HG03045 (cell line): ENCODE results near the gene SOX10.
"Not testable (repeated sequence)": the region's sequence is repeated elsewhere in the genome, so short reads cannot be mapped to it uniquely, and the experiment has no call there.

Experiments used
- ATAC-seq: cut with Tn5 transposase; IDR thresholded peaks from one replicate; pipeline ENCODE4 v1.9.1; 2021; ENCODE audit warnings: mild to moderate bottlenecking, moderate library complexity; ENCODE audit not compliant: unreplicated experiment

SOX10 gene

DNA sequence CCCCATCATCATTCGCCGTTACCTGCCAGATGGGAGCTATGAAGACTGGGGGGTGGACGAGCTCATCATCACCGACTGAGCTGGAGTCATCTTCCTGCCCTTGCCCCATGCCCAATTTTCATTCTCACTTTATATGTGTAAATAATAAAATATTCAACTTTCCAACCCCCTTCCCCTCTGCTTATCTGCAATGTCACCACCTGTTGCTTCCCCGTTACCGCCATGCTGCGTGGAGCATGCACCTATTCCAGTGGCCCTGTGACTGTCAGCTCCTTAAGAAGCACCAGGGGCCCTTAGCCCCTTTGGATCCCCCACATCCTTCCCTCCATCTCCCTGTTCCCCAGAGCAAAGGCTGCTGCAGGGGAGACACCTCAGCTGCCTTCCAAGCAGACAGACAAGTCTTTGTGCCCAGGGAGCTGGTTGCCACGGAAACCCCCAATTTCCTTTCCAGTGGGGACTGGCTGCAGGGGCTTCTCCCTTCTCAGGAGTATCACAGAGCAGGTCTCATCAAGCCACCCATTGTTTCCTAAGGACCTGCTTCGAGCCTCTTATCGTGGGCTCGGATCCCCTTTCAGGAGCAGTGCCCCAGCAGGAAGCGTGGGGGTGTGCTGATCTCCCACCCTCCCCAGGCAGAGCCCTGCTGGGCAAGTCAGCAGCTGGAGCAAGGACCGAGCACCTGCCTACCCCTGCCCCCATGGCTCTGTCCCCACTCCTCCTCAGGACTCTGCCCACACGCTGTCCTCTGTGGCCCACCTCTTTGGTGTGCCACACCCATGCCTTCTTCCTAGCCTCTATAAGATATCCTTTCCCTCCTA lies 16.5 kb downstream of the SOX10 start:
- no peak for ATAC-seq

DNA sequence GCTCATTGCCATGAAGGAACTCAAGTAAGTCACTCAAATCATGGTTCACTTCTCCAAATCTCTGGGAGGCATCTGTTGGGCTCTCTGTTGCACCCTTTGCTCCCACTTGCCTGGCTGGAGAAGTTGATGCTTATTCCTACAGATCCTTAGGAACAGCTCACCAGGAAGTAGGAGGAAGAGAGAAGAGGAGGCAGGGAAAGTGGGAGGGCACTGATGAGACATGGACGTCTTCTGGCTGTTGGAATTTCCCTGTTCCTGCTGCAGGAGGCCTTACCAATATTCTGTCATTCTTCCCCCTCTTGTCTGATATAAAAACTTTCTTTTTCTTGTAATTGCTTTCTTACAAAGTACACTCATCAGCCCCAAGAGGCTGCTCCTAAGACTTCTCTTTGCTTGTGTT lies 17.2 kb downstream of the SOX10 start:
- no peak for ATAC-seq

DNA sequence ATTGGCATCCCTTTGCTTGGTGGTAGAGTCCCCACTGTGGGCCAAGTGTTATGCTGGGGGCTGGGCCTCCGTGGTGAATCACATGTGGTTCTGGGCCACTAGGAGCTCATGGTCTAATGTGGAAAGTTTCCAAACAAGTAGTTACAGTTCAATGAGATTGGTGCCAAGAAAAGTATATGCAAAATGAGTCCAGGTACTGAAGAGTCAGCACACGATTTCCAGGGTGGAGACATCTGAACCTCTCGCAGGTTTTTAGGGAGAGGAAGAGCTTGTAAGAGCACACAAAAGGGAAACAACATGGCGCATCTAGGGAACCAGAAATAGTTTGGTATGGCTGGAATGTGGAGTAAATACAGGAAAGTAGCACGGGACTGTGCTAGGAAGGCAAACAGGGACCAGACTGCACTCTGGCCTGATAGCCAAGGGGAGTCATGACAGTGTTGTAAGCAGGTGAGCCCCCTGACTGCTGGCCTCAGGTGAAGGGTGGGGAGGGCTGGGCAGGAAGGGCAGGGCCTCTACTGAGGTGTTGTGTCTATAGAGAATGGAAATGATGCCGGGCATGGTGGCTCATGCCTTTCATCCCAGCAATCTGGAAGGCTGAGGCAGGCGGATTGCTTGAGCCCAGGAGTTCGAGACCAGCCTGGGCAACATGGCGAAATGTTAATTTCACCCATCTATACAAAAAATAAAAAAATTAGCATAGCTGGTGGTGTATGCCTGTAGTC lies 18.3 kb downstream of the SOX10 start:
- ATAC-seq = no peak

DNA sequence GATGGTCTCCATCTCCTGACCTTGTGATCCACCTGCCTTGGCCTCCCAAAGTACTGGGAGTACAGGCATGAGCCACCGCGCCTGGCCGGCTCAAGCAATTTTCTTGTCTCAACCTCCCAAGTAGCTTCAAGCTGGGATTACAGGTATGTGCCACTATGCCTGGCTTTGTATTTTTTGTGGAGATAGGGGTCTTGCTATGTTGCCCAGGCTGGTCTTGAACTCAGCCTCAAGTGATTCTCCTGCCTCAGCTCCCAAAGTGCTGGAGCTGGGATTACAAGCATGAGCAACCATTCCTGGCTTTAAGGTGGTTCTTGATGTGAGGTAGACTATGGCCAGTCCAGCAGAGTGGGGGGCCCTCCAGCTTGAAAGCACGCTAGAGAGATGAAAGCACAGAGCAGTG lies 23.3 kb downstream of the SOX10 start:
- ATAC-seq = no peak

DNA sequence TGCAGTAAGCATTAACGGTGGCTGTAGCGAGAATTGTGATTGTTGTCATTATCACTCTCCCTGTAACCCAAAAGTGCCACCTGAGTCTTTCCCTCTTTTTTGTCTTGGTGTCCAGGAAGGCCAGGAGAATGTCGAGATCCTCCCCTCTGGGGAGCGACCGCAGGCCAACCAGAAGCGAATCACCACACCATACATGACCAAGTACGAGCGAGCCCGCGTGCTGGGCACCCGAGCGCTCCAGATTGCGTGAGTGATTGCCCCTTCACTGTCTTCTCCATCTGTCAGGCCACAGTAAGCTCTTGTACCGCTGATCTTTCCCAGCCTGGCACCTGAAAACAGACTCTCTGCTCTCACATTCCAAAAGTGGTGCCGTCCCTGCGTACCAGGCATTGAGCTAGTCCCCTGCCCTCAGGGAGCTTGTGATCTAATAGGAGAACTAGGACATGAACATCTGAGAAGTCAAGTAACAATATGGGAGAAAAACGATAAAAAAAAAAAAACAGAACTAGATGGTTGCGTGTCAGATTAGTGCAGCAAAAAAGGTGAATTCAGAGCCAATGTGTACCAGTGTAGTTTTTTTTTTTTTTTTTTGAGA lies 25.0 kb downstream of the SOX10 start:
- no peak for ATAC-seq

DNA sequence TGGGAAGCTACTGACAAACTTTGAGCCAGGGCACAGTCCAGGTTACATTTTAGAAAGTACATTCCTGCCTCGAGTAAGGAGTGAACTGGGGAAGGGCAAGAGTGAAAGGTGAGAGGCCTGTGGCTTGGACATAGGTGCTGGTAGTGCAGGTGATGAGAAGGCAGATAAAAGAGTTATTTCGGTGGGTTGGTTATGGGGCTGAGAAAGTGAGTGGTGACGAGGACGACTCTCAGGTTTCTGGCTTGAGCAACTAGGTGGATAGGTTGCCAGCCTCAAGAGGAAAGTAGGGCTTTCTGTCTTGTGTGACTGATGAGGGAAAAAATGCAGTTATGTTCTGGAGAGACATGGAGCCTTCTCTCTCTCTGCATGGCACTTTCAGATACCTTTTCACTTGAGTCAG lies 27.1 kb downstream of the SOX10 start:
- no peak for ATAC-seq

DNA sequence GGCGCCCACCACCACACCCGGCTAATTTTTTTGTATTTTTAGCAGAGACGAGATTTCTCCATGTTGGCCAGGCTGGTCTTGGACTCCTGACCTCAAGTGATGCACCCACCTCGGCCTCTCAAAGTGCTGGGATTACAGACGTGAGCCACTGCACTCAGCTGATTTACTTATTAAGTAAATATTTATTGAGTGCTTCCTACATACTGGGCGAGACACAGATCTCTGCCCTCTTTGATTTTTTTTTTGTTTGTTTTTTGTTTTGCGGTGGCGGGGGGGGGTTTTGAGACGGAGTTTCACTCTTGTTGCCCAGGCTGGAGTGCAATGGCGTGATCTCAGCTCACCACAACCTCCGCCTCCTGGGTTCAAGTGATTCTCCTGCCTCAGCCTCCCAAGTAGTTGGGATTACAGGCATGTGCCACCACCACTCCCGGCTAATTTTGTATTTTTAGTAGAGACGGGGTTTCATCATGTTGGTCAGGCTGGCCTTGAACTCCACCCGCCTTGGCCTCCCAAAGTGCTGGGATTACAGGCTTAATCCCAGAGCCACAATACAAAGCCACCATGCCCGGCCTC lies 28.4 kb downstream of the SOX10 start:
- ATAC-seq = not testable (repeated sequence)

DNA sequence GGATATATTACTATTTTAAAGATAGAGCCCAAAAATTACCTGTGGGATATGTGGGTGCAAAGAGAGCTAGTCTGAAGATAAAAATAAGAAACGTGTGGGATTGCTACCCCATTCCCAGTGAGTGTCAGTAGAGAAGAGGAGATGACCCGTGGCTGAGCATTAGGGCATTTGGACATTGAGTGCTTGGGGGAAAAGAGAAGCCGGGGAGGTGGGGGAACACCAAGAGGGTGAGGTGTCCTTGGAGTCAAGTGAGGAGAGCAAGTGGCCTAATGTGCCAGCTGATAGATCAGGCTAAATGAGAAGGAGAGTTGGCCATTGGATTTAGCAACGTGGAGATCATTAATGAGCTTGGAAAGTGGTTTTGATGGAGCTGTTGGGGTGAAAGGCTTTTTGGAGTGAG lies 29.7 kb downstream of the SOX10 start:
- ATAC-seq = no peak

DNA sequence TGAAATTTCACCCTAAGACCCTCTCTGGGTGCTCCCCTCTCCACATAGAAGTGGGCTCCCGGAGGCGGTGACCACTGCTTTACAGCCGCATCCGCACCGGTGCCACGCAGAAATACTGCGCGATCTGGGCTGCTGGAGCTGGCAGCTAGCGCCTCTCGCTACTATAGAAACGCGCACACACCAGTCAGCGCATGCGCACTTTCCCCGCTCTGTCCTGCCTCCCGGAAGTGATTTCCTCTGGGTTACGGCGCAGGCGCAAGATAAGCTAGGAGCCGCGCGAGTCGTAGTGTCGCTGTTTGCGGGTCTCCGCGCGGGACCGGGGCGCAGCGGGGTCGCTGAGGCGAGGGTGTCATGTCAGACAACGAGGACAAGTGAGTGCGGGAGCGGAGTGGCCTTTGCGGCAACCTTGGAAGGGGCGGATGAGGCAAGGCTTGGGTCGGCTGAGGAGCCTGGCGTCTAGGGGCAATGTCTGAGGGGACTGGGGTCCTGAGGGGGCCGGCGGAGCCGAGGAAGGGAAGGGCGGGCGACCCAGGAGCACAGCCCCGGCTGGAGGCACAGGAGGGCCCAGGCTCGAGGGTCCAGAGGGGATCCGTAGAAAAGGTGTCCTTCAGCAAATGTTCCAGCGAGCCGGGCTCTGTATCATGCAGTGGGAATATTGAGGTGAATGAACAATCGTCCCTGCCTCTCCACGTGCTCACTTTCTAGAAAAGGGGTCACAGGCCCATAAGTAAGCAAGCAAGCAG lies 30.7 kb downstream of the SOX10 start, which contains the start of the genes C22orf23 and POLR2F:
Gene C22orf23 (minus strand): TSS at position 165 of the 743 bp plus-strand sequence. CDS start 452 bp downstream, outside the sequence.
Gene POLR2F (plus strand): TSS at position 263 of the 743 bp plus-strand sequence. CDS start 89 bp downstream, at position 352.
- peak; percentile 87 for ATAC-seq

DNA sequence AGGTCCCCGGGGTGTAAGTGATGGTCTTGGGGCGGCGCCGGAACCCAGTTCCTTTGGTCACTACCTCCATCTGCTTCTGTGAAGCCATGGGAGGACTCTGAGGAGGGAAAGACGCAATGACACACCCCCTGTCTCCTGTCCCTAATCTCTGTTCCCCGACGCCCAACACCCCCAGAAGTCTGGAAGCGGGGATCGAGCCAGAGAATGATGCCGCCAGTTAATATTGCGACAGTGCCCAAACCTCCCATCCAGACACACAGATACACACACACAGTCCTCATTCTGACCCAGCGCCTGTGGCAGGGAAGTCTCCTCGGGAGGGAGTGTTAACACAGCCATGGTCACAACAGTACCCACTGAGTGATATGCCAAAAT lies 31.3 kb downstream of the SOX10 start:
- peak; percentile 22 for ATAC-seq

DNA sequence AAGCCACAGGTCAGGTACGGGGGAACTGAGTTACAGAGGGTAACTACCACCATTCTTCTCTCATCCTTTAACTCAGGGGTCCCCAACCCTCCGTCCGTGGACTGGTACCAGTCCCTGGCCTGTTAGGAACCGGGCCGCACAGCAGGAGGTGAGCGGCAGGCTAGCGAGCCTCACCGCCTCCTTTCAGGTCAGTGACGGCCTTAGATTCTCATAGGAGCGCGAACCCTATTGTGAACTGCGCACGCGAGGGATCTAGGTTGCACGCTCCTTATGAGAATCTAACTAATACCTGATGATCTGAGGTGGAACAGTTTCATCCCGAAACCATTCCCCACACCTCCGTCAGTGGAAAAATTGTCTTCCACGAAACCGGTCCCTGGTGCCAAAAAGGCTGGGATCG lies 31.7 kb downstream of the SOX10 start:
- ATAC-seq = not testable (repeated sequence)

DNA sequence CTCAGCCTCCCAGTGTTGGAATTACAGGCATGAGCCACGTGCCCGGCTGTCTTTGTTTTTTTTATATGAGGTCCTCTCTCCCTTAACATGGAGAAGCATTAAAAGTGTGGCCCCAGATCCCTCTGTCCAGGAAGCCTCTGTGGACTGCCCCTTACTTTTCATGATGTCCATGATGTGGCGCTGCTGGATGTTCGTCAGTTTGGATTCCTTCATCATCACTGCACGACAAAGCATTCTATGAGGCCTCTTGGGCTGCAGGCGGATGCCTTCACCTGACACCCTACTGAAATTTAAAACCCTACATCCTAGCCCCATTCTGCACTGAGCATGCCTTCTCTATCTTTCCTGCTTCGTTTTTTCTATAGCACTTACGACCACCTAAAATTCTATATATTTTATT lies 33.0 kb downstream of the SOX10 start:
- ATAC-seq = no peak

DNA sequence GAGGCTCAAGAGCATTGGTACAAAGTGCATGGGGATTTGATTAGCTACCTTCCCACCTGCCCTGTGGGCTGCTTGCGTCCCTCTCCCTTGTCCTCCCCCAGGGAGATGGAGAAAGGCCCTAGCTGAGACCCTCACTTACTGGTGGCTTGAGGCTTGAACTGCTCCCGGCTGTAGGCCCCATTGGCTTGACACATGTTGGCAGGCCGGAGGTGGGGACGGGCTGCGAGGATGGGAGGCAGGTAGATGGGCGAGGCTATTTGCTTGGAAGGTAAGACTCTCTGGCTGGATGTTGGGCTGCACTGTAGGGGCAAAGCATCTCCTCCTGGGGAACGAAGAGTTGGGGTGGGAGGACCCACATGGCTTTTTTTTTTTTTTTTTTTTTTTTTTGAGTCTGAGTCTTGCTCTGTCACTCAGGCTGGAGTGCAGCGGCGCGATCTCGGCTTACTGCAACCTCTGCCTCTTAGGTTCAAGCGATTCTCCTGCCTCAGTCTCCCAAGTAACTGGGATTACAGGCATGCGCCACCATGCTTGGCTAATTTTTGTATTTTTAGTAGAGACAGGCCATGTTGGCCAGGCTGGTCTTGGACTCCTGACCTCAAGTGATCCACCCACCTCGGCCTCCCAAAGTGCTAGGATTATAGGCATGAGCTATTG lies 37.1 kb downstream of the SOX10 start:
- not testable (repeated sequence) for ATAC-seq

DNA sequence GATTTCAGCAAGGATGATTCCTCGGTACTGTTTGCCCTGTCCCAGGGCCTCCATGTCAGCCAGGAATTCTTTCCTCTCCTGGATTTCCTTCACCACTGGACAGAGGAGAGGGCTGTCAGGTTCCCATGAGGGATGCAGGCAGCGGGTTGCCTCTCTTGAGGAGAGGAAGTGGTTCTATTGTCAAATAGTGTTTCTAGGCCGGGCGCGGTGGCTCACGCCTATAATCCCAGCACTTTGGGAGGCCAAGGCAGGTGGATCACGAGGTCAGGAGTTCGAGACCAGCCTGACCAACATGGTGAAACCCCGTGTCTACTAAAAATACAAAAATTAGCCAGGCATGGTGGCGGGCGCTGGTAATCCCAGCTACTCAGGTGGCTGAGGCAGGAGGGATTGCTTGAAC lies 39.9 kb downstream of the SOX10 start:
- ATAC-seq = not testable (repeated sequence)

DNA sequence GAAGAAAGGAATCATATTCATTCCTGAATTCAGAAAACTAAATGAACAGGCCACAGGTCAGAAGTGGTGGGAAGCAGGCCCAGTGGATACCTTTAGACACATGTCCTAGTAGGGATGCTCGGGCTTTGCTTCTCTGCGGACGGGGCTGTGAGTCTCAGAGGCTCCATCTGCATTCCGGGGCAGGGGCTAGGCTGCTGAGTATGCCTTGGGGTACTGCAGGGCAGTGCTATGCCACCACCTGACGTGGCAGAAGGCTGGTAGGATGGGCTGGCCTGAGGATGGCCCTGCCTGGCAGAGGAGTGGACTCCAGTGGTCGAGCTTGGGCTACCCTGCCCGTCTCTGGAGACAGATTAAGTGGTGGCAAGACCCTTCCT lies 40.5 kb downstream of the SOX10 start:
- ATAC-seq = no peak

DNA sequence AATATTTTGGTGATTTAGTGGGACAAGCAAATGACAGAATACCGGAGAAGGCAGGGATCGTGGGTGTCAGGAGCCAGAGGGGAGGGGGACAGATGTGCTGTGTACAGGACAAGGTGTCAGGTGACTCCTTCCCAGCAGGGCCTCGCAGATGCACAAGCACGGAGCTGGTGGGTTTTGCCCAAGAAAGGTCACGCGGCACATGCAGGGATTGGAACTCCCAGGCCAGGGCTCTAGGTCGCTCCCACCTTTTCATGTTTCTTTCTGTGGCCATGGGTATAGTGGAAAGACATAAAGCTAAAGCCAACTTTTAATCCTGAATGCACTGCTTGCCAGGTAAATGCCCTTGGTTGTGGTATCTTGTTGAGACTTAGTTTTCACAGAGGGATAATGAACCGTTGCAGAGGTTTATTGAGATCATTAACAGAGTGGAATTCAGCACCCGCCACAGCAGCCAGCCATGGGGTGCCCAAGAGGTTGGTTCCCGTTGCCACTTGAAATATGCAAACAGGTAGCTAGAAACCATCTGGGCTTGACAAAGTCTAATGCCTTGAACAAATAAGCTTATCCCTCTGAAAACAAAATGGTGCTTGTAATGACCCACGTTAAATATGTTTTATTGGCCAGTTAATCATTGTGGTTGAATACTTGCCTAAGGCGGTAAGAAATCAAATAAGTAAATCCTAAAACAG lies 41.1 kb downstream of the SOX10 start:
- no peak for ATAC-seq

DNA sequence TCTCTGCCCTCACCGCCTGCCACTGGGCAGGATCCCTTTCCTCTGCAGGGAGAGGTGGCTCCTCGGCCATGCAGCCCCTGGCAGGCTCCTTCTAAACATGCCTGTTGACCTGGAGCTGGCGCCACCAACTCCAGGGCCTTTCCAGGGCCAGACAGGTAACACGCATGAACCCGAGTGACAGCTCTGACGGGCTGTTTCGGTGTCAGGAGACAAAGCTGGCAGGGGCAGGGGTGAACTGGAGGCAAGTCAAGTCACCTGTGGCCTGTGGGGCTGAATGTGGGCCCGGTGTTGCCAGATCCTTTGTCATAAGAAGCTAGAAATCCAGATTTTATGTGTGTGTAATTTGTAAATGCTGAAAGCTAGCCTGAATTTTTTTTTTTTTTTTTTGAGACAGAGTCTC lies 42.2 kb downstream of the SOX10 start:
- ATAC-seq = no peak

DNA sequence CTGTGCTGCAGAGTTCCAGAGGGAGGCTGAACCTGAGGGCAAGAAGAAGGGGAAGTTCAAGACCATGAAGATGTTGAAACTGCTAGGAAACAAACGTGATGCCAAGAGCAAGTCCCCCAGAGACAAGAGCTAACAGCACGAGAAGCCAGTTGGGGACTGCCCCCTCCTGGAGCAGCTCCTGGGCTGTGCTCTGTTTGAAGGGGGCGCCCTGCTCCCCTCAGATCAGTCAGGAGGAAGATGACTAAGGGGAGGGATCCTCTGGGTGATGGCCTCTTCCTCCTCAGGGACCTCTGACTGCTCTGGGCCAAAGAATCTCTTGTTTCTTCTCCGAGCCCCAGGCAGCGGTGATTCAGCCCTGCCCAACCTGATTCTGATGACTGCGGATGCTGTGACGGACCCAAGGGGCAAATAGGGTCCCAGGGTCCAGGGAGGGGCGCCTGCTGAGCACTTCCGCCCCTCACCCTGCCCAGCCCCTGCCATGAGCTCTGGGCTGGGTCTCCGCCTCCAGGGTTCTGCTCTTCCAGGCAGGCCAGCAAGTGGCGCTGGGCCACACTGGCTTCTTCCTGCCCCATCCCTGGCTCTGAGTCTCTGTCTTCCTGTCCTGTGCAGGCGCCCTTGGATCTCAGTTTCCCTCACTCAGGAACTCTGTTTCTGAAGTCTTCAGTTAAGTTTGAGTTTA lies 43.5 kb downstream of the SOX10 start:
- no peak for ATAC-seq

DNA sequence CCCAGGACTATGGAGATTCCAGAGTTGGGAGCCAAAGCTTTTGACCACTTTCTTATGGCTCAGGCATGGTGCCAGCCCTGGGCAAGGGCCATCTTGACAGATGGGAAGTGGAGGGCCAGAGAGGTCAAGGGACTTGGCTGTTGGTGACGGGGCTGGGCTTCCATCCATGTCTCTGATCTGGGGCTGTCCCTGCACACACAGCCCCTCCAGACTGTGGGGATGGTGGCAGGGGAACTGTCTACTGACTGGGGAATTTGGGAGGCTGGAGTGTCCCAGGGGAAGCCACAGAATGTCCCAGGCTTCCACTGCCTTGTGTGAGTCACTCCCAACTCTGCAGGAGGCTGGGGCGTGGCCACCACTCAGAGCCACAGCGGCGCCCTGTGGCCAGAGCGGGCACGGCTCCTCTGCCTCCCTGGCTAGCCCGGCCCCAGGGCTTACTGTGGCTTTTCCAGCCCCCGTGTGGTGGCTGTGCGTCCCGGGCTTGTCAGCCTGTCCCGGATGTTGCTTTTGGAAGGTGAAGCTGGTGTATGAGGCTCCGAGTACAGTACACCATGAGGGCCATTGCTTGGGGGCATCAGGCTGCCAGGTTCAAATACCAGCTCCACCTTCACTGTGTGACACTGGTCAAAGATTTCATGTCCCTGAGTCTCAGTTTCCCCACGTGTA lies 50.5 kb downstream of the SOX10 start:
- ATAC-seq = peak; percentile 74
